HCT116 (cell line): Measurements from ENCODE around the gene MECP2. TPM values are rescaled to one million over a fixed set of nuclear protein-coding genes. Genes with fewer than 3 reads are reported as not detected.

Source experiments
- ATAC-seq: fragments of 200-7000 bp; cut with Tn5 transposase; 2 replicates; pipeline ENCODE4 v1.9.1; 2020; ENCODE audit warnings: mild to moderate bottlenecking, moderate library complexity
- BruUV-seq: library from RNA; stranded (reverse); fragments of 400-500 nt; replicated peaks from 2 replicates; lab custom pipeline; 2021; lab: Mats Ljungman, UMichigan
- CTCF ChIA-PET: fragments of 300-600 bp; sonication (Branson Sonifier 250); formaldehyde crosslinking; loops from one replicate; lab custom pipeline; 2021; ENCODE audit warnings: antibody characterized with exemption; lab: Charles Lee
- POLR2A ChIA-PET: fragments of 300-600, 350-600 bp; sonication (Branson Sonifier 250); formaldehyde crosslinking; loops from one replicate; lab custom pipeline; 2021; ENCODE audit warnings: antibody characterized with exemption; lab: Charles Lee
- RAD21 ChIA-PET, 2 experiments: fragments of 300-600 bp; sonication (Branson Sonifier 250); formaldehyde crosslinking; loops; one replicate each; lab custom pipeline; 2023; ENCODE audit warnings: low total read pairs in 2 of 2; ENCODE audit not compliant: uncharacterized antibody in 2 of 2, unreplicated experiment in 2 of 2, low non-redundant PET in 1 of 2; lab: Charles Lee
- DNase-seq: peaks from one replicate; pipeline ENCODE4 v3.0.0-alpha.2; 2010; ENCODE audit warnings: low read depth, low spot score
- H2AFZ ChIP-seq: fragments of 200-600 bp; shearing (Covaris generic), sonication (generic); 2 replicates; pipeline ENCODE4 v1.6.1; 2017; ENCODE audit warnings: low read depth, mixed run types, mixed read lengths, antibody characterized with exemption, low read length; ENCODE audit not compliant: poor library complexity, severe bottlenecking
- H3K27ac ChIP-seq: 2 replicates; pipeline ENCODE4 v1.5.1; 2012; ENCODE audit warnings: low read depth, low read length
- H3K27me3 ChIP-seq: fragments of 200-600 bp; sonication (generic); 2 replicates; pipeline ENCODE4 v1.6.1; 2016; ENCODE audit warnings: mixed run types, low read length, mixed read lengths; ENCODE audit not compliant: insufficient read depth
- H3K36me3 ChIP-seq, 2 experiments: fragments of 200-500 bp in 1 of 2; fragments of 200-600 bp in 1 of 2; sonication (Bioruptor generic) in 1 of 2; sonication (generic) in 1 of 2; 2 replicates each; pipeline versions ENCODE4 v1.5.1 to v1.6.1; 2014 to 2016; ENCODE audit warnings: low read length in 2 of 2, inconsistent platforms in 1 of 2, mixed read lengths in 1 of 2, mixed run types in 1 of 2; ENCODE audit not compliant: insufficient read depth in 2 of 2, control insufficient read depth in 1 of 2
- H3K4me1 ChIP-seq, 2 experiments: fragments of 200-600 bp in 1 of 2; sonication (generic) in 1 of 2; 2 replicates each; pipeline versions ENCODE4 v1.5.1 to v1.6.1; 2012 to 2017; ENCODE audit warnings: low read length in 2 of 2, inconsistent platforms in 1 of 2, mild to moderate bottlenecking in 1 of 2, mixed read lengths in 1 of 2, mixed run types in 1 of 2, moderate library complexity in 1 of 2; ENCODE audit not compliant: insufficient read depth in 2 of 2, control insufficient read depth in 1 of 2
- H3K4me2 ChIP-seq: fragments of 200-600 bp; sonication (generic); 2 replicates; pipeline ENCODE4 v1.6.1; 2017; ENCODE audit warnings: mixed run types, low read length, mixed read lengths
- H3K4me3 ChIP-seq, 2 experiments: fragments of 200-600 bp in 1 of 2; sonication (generic) in 1 of 2; replicated peaks in 1 of 2; 2 replicates each; pipeline ENCODE4 v1.5.1; 2011 to 2016; ENCODE audit warnings: low read length in 2 of 2, control low read depth in 1 of 2, low read depth in 1 of 2, mild to moderate bottlenecking in 1 of 2, mixed read lengths in 1 of 2, mixed run types in 1 of 2
- H3K79me2 ChIP-seq: fragments of 200-600 bp; sonication (generic); 2 replicates; pipeline ENCODE4 v1.6.1; 2017; ENCODE audit warnings: mild to moderate bottlenecking, mixed run types, low read length, moderate library complexity, mixed read lengths; ENCODE audit not compliant: insufficient read depth
- H3K9ac ChIP-seq: fragments of 200-600 bp; sonication (generic); 2 replicates; pipeline ENCODE4 v1.6.1; 2016; ENCODE audit warnings: low read length, mixed read lengths
- H3K9me2 ChIP-seq: fragments of 200-600 bp; sonication (generic), shearing (Covaris generic); 2 replicates; pipeline ENCODE4 v1.6.1; 2017; ENCODE audit warnings: mixed run types, mild to moderate bottlenecking, moderate library complexity; ENCODE audit not compliant: insufficient read depth
- H3K9me3 ChIP-seq, 2 experiments: fragments of 200-500 bp in 1 of 2; fragments of 200-600 bp in 1 of 2; sonication (Bioruptor generic) in 1 of 2; sonication (generic) in 1 of 2; 2 replicates each; pipeline ENCODE4 v1.6.1; 2014 to 2017; ENCODE audit warnings: low read length in 2 of 2, mixed read lengths in 2 of 2, inconsistent platforms in 1 of 2, low read depth in 1 of 2, mild to moderate bottlenecking in 1 of 2, mixed run types in 1 of 2, moderate library complexity in 1 of 2; ENCODE audit not compliant: control insufficient read depth in 1 of 2, insufficient read depth in 1 of 2
- H4K20me1 ChIP-seq: fragments of 200-600 bp; sonication (generic), shearing (Covaris generic); 2 replicates; pipeline ENCODE4 v1.6.1; 2017; ENCODE audit warnings: mixed run types, mild to moderate bottlenecking, moderate library complexity; ENCODE audit not compliant: insufficient read depth
- ATF3 ChIP-seq: IDR thresholded peaks from 2 replicates; pipeline ENCODE4 v1.6.1; 2012
- CEBPB ChIP-seq: IDR thresholded peaks from 2 replicates; pipeline ENCODE4 v1.6.1; 2012; ENCODE audit warnings: low read depth
- EGR1 ChIP-seq: IDR thresholded peaks from 2 replicates; pipeline ENCODE4 v1.6.1; 2012; ENCODE audit warnings: low read depth
- FOSL1 ChIP-seq: IDR thresholded peaks from 2 replicates; pipeline ENCODE4 v1.6.1; 2012; ENCODE audit warnings: low read depth
- JUND ChIP-seq: IDR thresholded peaks from 2 replicates; pipeline ENCODE4 v1.6.1; 2012
- POLR2AphosphoS5 ChIP-seq: IDR thresholded peaks from 2 replicates; pipeline ENCODE4 v1.6.1; 2011; ENCODE audit warnings: mild to moderate bottlenecking, low read depth, low read length, moderate library complexity
- REST ChIP-seq: IDR thresholded peaks from 2 replicates; pipeline ENCODE4 v1.6.1; 2012; ENCODE audit warnings: low read depth
- intact Hi-C: fragments of 100-400 bp; cut with micrococcal nuclease; formaldehyde crosslinking; loops from 2 replicates; pipeline ENCODE4 v1.10.0; 2022
- total RNA-seq: library from RNA; stranded (reverse); gene quantifications from one replicate; pipeline ENCODE4 v1.2.1, GENCODE V29; 2021; ENCODE audit not compliant: unreplicated experiment

The MECP2 gene
- total RNA-seq, 1 experiment from 2014 or later, result 32.4 TPM

GRCh38 chrX:154064637-154065435 is 32.7 kb downstream of the MECP2 start:
- Histone ChIP-seq H4K20me1 (no peaks in the 10 kb centered on the region), H3K27ac (no peak overlapping the region), H3K9ac (no peak overlapping the region), H3K9me3 (no peaks in the 10 kb centered on the region), H3K4me3 (no peak overlapping the region), H3K4me1 (no peaks in the 10 kb centered on the region), H3K79me2 (peaks cover 64% of the 10 kb centered on the region), H3K36me3 (no peaks in the 10 kb centered on the region), H2AFZ (no peak overlapping the region), H3K4me2 (no peak overlapping the region), H3K27me3 (no peaks in the 10 kb centered on the region), H3K9me2 (no peaks in the 10 kb centered on the region)
- DNase-seq (no peak), ATAC-seq (no peak)
- RAD21 ChIA-PET, result no interaction called here
- no peak for TF ChIP-seq EGR1
- TF ChIP-seq ATF3, result no peak
- no peak for TF ChIP-seq REST
- TF ChIP-seq JUND, result no peak
- no peak for TF ChIP-seq POLR2AphosphoS5
- TF ChIP-seq FOSL1, result no peak
- no peak for TF ChIP-seq CEBPB
- BruUV-seq, result no TSS peak
- intact Hi-C loops, result no loop called here
- CTCF ChIA-PET, result no interaction called here
- POLR2A ChIA-PET, result no interaction called here
